Glutamatergic neuron (in vitro differentiated cells): Measurements from ENCODE around the gene TLL2. TPM values are rescaled to one million over a fixed set of nuclear protein-coding genes. Genes with fewer than 3 reads are reported as not detected.

ENCODE experiments used
- DNase-seq: peaks from one replicate; pipeline ENCODE4 v3.0.0; 2022
- H3K27ac Mint-ChIP-seq: one replicate; pipeline ENCODE4 v1.8.0; 2020; ENCODE audit warnings: mild to moderate bottlenecking, mixed read lengths, inconsistent platforms; ENCODE audit not compliant: unreplicated experiment
- H3K27me3 Mint-ChIP-seq: one replicate; pipeline ENCODE4 v1.8.0; 2020; ENCODE audit warnings: mild to moderate bottlenecking, moderate library complexity, mixed read lengths, inconsistent platforms; ENCODE audit not compliant: unreplicated experiment
- H3K36me3 Mint-ChIP-seq: one replicate; pipeline ENCODE4 v1.8.0; 2020; ENCODE audit warnings: mild to moderate bottlenecking, mixed read lengths, inconsistent platforms; ENCODE audit not compliant: unreplicated experiment
- H3K4me1 Mint-ChIP-seq: one replicate; pipeline ENCODE4 v1.8.0; 2020; ENCODE audit warnings: mild to moderate bottlenecking, low read depth, mixed read lengths, inconsistent platforms; ENCODE audit not compliant: unreplicated experiment
- H3K4me3 Mint-ChIP-seq: one replicate; pipeline ENCODE4 v1.8.0; 2020; ENCODE audit warnings: mild to moderate bottlenecking, mixed read lengths, inconsistent platforms; ENCODE audit not compliant: unreplicated experiment
- H3K9me3 Mint-ChIP-seq: one replicate; pipeline ENCODE4 v1.8.0; 2020; ENCODE audit warnings: mild to moderate bottlenecking, moderate library complexity, mixed read lengths, inconsistent platforms; ENCODE audit not compliant: unreplicated experiment
- total RNA-seq: library from RNA; stranded (reverse); fragmentation: NEBNext Ultra II Directional; extraction: Animal tissue kit (Norgen Biotek cat#: 25700); gene quantifications from one replicate; pipeline ENCODE4 v1.2.1, GENCODE V29; 2021; ENCODE audit not compliant: unreplicated experiment
- TF ChIP-seq, protein P1 (sequence below): fragments of 200-600 bp; sonication (generic); IDR thresholded peaks from one replicate; pipeline ENCODE4 v1.5.0; 2021; ENCODE audit not compliant: partially characterized antibody, unreplicated experiment

TLL2 gene
- total RNA-seq, 1 donor from 2014 or later, result 0.17 TPM

DNA sequence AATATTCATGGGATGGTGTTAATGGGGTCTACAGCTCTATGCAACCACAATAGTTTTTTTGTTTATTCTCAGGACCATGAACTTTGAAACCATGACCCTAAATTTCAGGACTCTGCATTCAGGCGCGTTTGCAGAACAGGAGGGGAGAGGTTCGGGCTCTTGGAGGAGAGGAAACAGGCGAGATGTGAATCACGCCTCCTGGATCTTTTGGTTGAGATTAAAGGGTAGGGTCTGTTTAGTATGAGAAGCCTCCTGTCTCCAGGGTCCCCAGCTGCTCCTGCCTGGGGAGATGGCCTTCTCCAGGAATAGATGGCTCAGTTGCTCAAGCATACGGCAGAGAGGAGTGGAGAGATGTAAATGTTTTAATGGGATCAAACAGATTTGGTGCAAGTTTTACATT is 18.2 kb downstream of the TLL2 start:
- Mint-ChIP-seq H3K27me3 (peaks cover 6% of the 10 kb centered on the region), H3K4me1 (no peaks in the 10 kb centered on the region), H3K4me3 (no peak overlapping the region), H3K27ac (no peak overlapping the region), H3K36me3 (no peaks in the 10 kb centered on the region), H3K9me3 (no peaks in the 10 kb centered on the region)
- TF ChIP-seq, protein P1, sequence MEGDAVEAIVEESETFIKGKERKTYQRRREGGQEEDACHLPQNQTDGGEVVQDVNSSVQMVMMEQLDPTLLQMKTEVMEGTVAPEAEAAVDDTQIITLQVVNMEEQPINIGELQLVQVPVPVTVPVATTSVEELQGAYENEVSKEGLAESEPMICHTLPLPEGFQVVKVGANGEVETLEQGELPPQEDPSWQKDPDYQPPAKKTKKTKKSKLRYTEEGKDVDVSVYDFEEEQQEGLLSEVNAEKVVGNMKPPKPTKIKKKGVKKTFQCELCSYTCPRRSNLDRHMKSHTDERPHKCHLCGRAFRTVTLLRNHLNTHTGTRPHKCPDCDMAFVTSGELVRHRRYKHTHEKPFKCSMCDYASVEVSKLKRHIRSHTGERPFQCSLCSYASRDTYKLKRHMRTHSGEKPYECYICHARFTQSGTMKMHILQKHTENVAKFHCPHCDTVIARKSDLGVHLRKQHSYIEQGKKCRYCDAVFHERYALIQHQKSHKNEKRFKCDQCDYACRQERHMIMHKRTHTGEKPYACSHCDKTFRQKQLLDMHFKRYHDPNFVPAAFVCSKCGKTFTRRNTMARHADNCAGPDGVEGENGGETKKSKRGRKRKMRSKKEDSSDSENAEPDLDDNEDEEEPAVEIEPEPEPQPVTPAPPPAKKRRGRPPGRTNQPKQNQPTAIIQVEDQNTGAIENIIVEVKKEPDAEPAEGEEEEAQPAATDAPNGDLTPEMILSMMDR, result no peak
- no peak for DNase-seq

DNA sequence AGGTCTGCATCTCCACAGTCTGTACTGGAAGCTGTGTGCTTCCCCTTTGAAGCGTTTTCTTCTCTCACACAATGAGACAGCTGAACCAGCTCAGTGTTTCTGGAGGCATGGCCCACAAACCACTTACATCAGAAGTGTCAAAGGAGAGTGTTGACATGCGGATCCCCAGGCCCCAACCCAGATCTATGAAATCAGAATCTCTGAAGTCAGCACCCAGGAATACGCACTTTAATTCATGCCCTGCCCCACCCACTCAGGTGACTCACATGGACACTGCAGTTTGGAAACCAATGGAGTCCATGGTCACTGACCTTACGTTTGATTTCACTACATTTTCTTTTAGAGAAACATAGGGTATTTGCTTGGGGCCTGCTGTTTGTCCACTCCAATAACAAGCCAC is 19.0 kb downstream of the TLL2 start:
- DNase-seq, result no peak

DNA sequence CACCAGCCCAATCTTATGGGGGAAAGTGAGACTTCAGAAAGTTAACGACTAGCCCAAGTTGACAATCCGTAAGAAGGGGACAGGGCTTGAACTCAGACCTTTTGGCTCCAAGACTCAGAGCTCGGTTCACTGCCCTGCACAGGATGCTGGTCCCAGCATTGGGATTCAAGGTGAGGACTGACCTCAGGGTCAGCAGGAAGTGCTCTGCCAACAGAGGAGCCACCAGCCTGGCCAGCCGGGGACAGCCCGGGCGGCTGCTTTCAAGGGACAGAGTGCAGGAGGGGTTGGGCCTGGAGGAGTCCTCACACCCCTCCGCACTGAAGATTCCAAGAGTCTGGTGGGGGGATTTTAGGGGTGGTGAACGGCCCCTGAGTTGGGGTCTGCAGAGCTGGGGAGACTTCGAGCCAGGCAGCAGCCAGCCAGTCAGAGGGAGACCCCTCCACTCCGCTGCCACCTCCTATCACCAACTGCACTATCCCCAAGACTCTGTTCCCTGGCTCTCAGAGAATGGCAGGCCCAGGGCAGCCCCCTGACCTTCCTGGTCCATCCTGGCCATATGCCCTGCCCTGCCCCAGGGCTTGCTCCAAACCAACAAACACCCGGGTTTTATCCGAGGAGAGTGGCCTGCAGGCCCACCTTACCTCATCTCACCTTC is 19.7 kb downstream of the TLL2 start:
- no peaks in the 10 kb centered on the region for H3K9me3 Mint-ChIP-seq
- no peak for DNase-seq
- peaks cover 6% of the 10 kb centered on the region for H3K27me3 Mint-ChIP-seq
- H3K27ac Mint-ChIP-seq, result no peak overlapping the region
- no peaks in the 10 kb centered on the region for H3K36me3 Mint-ChIP-seq
- TF ChIP-seq, protein P1, result no peak
- no peaks in the 10 kb centered on the region for H3K4me1 Mint-ChIP-seq
- H3K4me3 Mint-ChIP-seq, result no peak overlapping the region

More for the DNA sequence above, 19.0 kb downstream of the TLL2 start:
- Mint-ChIP-seq H3K9me3 (no peaks in the 10 kb centered on the region), H3K36me3 (no peaks in the 10 kb centered on the region), H3K4me1 (no peaks in the 10 kb centered on the region), H3K4me3 (no peak overlapping the region), H3K27ac (no peak overlapping the region), H3K27me3 (peaks cover 6% of the 10 kb centered on the region)
- TF ChIP-seq, protein P1, result no peak

DNA sequence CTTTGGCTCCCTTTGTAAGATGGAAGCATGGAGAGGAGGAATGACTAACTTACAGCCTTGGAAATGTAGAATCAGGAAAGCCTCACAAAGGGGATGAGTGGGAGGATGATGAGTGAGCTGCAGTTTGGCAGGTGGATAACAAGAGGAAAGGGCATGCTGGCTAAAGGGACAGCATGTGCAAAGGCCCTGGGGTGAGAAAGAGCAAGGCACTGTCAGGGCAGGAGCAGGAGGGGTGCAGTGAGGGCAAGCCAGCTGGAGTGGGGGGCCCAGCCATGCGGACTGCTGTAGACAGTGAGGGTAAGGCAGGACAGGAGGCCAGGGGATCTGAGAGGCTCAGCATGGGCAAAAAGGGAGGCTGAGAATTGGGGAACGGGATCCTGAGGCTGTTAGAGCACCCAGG is 20.5 kb downstream of the TLL2 start:
- Mint-ChIP-seq H3K4me1 (no peaks in the 10 kb centered on the region), H3K27me3 (peaks cover 6% of the 10 kb centered on the region), H3K36me3 (no peaks in the 10 kb centered on the region)

DNA sequence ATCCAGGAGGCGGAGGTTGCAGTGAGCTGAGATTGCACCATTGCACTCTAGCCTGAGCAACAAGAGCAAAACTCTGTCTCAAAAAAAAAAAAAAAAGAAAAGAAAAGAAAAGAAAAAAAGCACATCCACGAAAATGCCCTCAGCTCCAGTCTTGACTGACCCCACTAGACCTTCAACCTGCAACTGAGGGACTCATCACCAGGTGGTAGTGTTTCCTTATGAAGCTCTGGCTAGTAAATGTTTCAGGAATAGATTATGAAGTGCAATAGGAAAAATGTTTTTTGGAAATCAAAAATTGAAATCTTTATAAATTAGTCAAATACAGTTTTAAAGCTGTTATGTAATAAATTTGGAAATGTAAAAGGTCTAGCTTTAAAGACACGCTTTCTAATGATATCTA is 22.4 kb downstream of the TLL2 start:
- no peak overlapping the region for H3K27ac Mint-ChIP-seq
- no peaks in the 10 kb centered on the region for H3K4me1 Mint-ChIP-seq
- no peaks in the 10 kb centered on the region for H3K36me3 Mint-ChIP-seq
- H3K4me3 Mint-ChIP-seq, result no peak overlapping the region
- no peak for DNase-seq
- peaks cover 6% of the 10 kb centered on the region for H3K27me3 Mint-ChIP-seq
- H3K9me3 Mint-ChIP-seq, result no peaks in the 10 kb centered on the region
- TF ChIP-seq, protein P1, result no peak

More for the DNA sequence above, 20.5 kb downstream of the TLL2 start:
- TF ChIP-seq, protein P1, result no peak
- DNase-seq, result no peak
- H3K27ac Mint-ChIP-seq, result no peak overlapping the region
- no peak overlapping the region for H3K4me3 Mint-ChIP-seq
- no peaks in the 10 kb centered on the region for H3K9me3 Mint-ChIP-seq
